Gastroesophageal sphincter (tissue), 4 donors: Measurements from ENCODE around the gene VOPP1. TPM values are rescaled to one million over a fixed set of nuclear protein-coding genes. Genes with fewer than 3 reads are reported as not detected.

Experiments used
- ATAC-seq: fragments of 150-250 bp; one replicate; pipeline ENCODE4 v1.9.1; 2016; ENCODE audit warnings: mild to moderate bottlenecking, moderate library complexity
- H3K27ac ChIP-seq, 4 donors: fragments of 200-600 bp; sonication (generic) in 3 of 4; 1 replicate in 3 of 4; 2 replicates in 1 of 4; pipeline ENCODE4 v1.5.1; 2016 to 2019
- H3K27me3 ChIP-seq: fragments of 200-600 bp; sonication (generic); one replicate; pipeline ENCODE4 v1.5.1; 2019
- H3K36me3 ChIP-seq, 2 donors: fragments of 200-600 bp; sonication (generic); one replicate each; pipeline ENCODE4 v1.5.1; 2019; ENCODE audit warnings: control low read depth in 1 of 2
- H3K4me1 ChIP-seq, 3 donors: fragments of 200-600 bp; sonication (generic); 1 replicate in 2 of 3; 2 replicates in 1 of 3; pipeline ENCODE4 v1.5.1; 2016 to 2019; ENCODE audit warnings: control low read depth in 2 of 3
- H3K4me3 ChIP-seq, 2 donors: fragments of 200-600 bp; sonication (generic); one replicate each; pipeline ENCODE4 v1.5.1; 2019; ENCODE audit warnings: mild to moderate bottlenecking in 1 of 2, moderate library complexity in 1 of 2
- H3K9me3 ChIP-seq, 3 donors: fragments of 200-600 bp; sonication (generic); one replicate each; pipeline ENCODE4 v1.5.1; 2017 to 2019; ENCODE audit warnings: control low read depth in 2 of 3
- CTCF ChIP-seq, 4 experiments: fragments of 200-600 bp in 2 of 4; fragments of 450-650 bp in 2 of 4; sonication (generic) in 1 of 4; IDR thresholded peaks; one replicate each; pipeline ENCODE4 v1.5.1; 2017 to 2019; ENCODE audit warnings: antibody characterized with exemption in 4 of 4, mild to moderate bottlenecking in 2 of 4, moderate library complexity in 2 of 4
- EP300 ChIP-seq: sonication (generic); formaldehyde crosslinking; IDR thresholded peaks from one replicate; pipeline ENCODE4 v1.6.1; 2017; ENCODE audit warnings: antibody characterized with exemption, mild to moderate bottlenecking
- POLR2A ChIP-seq, 2 donors: fragments of 450-650 bp; IDR thresholded peaks; one replicate each; pipeline ENCODE4 v1.6.1; 2017; ENCODE audit warnings: antibody characterized with exemption in 2 of 2, mild to moderate bottlenecking in 2 of 2, moderate library complexity in 1 of 2
- POLR2AphosphoS5 ChIP-seq: sonication (generic); formaldehyde crosslinking; IDR thresholded peaks from one replicate; pipeline ENCODE4 v1.6.1; 2017; ENCODE audit warnings: antibody characterized with exemption
- WGBS, 2 donors: methylation state at CpG; one replicate each; pipeline ENCODE4 v1.1.5; 2018; ENCODE audit warnings: low coverage in 1 of 2; 5-methylcytosine and 5-hydroxymethylcytosine counted together
- total RNA-seq, 4 donors: library from RNA; depleted of rRNA; stranded (reverse); fragments of >200 nt; gene quantifications; one replicate each; pipeline ENCODE4 v1.1.0, GENCODE V29; 2016

VOPP1 gene
- total RNA-seq, 4 donors from 2014 or later = 20.5 to 51.6 (median 33.4) TPM

GRCh38 chr7:55518836-55519235 is 53.5 kb downstream of the VOPP1 start:
- Histone ChIP-seq H3K27me3 (no peaks in the 10 kb centered on the region), H3K9me3 (no peaks in the 10 kb centered on the region), H3K27ac (no peak overlapping the region), H3K4me3 (no peak overlapping the region), H3K4me1 (peaks cover 0 to 31% (median 9%) of the 10 kb centered on the region in 3 donors), H3K36me3 (peaks cover 0 to 42% of the 10 kb centered on the region in 2 donors)
- ATAC-seq = no peak
- WGBS, 2 donors = 94 to 96% methylated on average over 2 to 8 of the region's 8 CpGs
- TF ChIP-seq EP300 = no peak
- TF ChIP-seq POLR2AphosphoS5 = no peak
- no peak for TF ChIP-seq POLR2A (IDR thresholded peaks at IDR 0.05)
- TF ChIP-seq CTCF (IDR thresholded peaks at IDR 0.05) = no peak

- H3K9me3 ChIP-seq = no peaks in the 10 kb centered on the region
- no peak for TF ChIP-seq POLR2A (IDR thresholded peaks at IDR 0.05)
- H3K4me3 ChIP-seq = no peak overlapping the region
- H3K27ac ChIP-seq = no peak overlapping the region
- 86 to 98% methylated on average over 6 to 11 of the region's 15 CpGs for WGBS, 2 donors
- no peak for ATAC-seq
- peaks cover 0 to 44% of the 10 kb centered on the region in 2 donors for H3K36me3 ChIP-seq
- H3K27me3 ChIP-seq = no peaks in the 10 kb centered on the region
- peaks cover 0 to 31% (median 9%) of the 10 kb centered on the region in 3 donors for H3K4me1 ChIP-seq
These were observed 54.2 kb downstream of the VOPP1 start for GRCh38 chr7:55517936-55518689.

GRCh38 chr7:55517191-55517633 is 55.1 kb downstream of the VOPP1 start:
- no peak overlapping the region for H3K4me3 ChIP-seq
- H3K4me1 ChIP-seq = peaks cover 0 to 23% (median 9%) of the 10 kb centered on the region in 3 donors
- H3K27ac ChIP-seq = no peak overlapping the region
- no peaks in the 10 kb centered on the region for H3K27me3 ChIP-seq
- no peak for ATAC-seq
- TF ChIP-seq POLR2AphosphoS5 (no peak), CTCF (IDR thresholded peaks at IDR 0.05) (no peak), POLR2A (IDR thresholded peaks at IDR 0.05) (no peak), EP300 (no peak)
- no peaks in the 10 kb centered on the region for H3K9me3 ChIP-seq
- H3K36me3 ChIP-seq = peaks cover 0 to 52% of the 10 kb centered on the region in 2 donors
- WGBS, 2 donors = 95% methylated on average over 4 of the region's 12 CpGs; no CpG with 5 or more reads in 1 of the 2 donors

- Histone ChIP-seq H3K4me1 (peaks cover 0 to 15% (median 5%) of the 10 kb centered on the region in 3 donors), H3K27me3 (no peaks in the 10 kb centered on the region), H3K4me3 (no peak overlapping the region), H3K9me3 (no peaks in the 10 kb centered on the region), H3K36me3 (peaks cover 0 to 52% of the 10 kb centered on the region in 2 donors), H3K27ac (no peak overlapping the region)
- WGBS, 2 donors = 86 to 89% methylated on average over 4 of the region's 4 CpGs
- TF ChIP-seq EP300 = no peak
- TF ChIP-seq CTCF (IDR thresholded peaks at IDR 0.05) = no peak
- TF ChIP-seq POLR2AphosphoS5 = no peak
- no peak for TF ChIP-seq POLR2A (IDR thresholded peaks at IDR 0.05)
- ATAC-seq = no peak
These were observed 55.9 kb downstream of the VOPP1 start for GRCh38 chr7:55516409-55516808.

- TF ChIP-seq POLR2A (IDR thresholded peaks at IDR 0.05) = no peak
- no peak for TF ChIP-seq POLR2AphosphoS5
- no peaks in the 10 kb centered on the region for H3K9me3 ChIP-seq
- 30 to 56% methylated on average over 2 to 7 of the region's 13 CpGs for WGBS, 2 donors
- H3K27me3 ChIP-seq = no peaks in the 10 kb centered on the region
- H3K4me3 ChIP-seq = no peak overlapping the region
- peak; percentile 52 for ATAC-seq
- H3K36me3 ChIP-seq = peaks cover 0 to 52% of the 10 kb centered on the region in 2 donors
- no peak overlapping the region for H3K27ac ChIP-seq
- H3K4me1 ChIP-seq = peaks cover 0 to 13% (median 5%) of the 10 kb centered on the region in 3 donors
These were observed 56.6 kb downstream of the VOPP1 start for GRCh38 chr7:55515569-55516279.
